IPS-15b (cell line): Measurements from ENCODE around the gene USP20.
A peak's percentile ranks its signal among the peaks of the same experiment; 100 is the strongest.

ENCODE experiments used
- H3K27me3 ChIP-seq: one replicate; pipeline ENCODE4 v1.6.1; 2013; ENCODE audit warnings: low read length; ENCODE audit not compliant: control insufficient read depth, insufficient read depth
- H3K36me3 ChIP-seq: one replicate; pipeline ENCODE4 v1.6.1; 2013; ENCODE audit warnings: low read length; ENCODE audit not compliant: control insufficient read depth, insufficient read depth
- H3K4me1 ChIP-seq: one replicate; pipeline ENCODE4 v1.6.1; 2013; ENCODE audit warnings: mild to moderate bottlenecking, low read length; ENCODE audit not compliant: control insufficient read depth, insufficient read depth
- H3K4me3 ChIP-seq: one replicate; pipeline ENCODE4 v1.5.1; 2013; ENCODE audit warnings: low read depth, low read length
- H3K9ac ChIP-seq: one replicate; pipeline ENCODE4 v1.6.1; 2013; ENCODE audit warnings: low read depth, mild to moderate bottlenecking, low read length
- H3K9me3 ChIP-seq: one replicate; pipeline ENCODE4 v1.6.1; 2013; ENCODE audit warnings: mild to moderate bottlenecking, low read length; ENCODE audit not compliant: control insufficient read depth, insufficient read depth

USP20 gene

DNA sequence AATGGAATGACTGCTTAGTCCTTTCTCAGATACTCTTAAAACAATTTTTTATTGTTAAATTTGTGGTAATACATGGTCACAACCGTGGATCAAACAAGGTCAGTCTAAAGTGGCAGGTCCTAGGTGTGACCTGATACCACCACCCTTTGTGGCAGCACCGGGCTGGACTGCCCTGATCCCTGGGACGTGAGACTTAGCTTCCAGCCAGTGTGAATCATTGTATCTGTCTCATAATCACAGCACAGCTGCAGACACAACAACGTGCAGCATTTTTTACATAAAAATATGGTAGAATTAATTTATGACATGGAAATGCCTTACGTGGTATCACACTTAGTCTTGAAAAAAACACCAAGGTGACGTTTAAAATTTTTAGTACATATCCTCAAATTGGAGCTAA, 24.5 kb upstream of the USP20 start:
- H3K27me3 ChIP-seq: no peaks in the 10 kb centered on the region
- peaks cover 22% of the 10 kb centered on the region for H3K36me3 ChIP-seq
- no peaks in the 10 kb centered on the region for H3K9me3 ChIP-seq
- no peak overlapping the region for H3K9ac ChIP-seq
- no peak overlapping the region for H3K4me3 ChIP-seq
- no peaks in the 10 kb centered on the region for H3K4me1 ChIP-seq

- Histone ChIP-seq H3K9me3 (no peaks in the 10 kb centered on the region), H3K27me3 (no peaks in the 10 kb centered on the region), H3K36me3 (peaks cover 25% of the 10 kb centered on the region), H3K4me1 (no peaks in the 10 kb centered on the region), H3K4me3 (no peak overlapping the region), H3K9ac (no peak overlapping the region)
These were observed 23.3 kb upstream of the USP20 start for GRCh38 chr9:129811967-129812363.

DNA sequence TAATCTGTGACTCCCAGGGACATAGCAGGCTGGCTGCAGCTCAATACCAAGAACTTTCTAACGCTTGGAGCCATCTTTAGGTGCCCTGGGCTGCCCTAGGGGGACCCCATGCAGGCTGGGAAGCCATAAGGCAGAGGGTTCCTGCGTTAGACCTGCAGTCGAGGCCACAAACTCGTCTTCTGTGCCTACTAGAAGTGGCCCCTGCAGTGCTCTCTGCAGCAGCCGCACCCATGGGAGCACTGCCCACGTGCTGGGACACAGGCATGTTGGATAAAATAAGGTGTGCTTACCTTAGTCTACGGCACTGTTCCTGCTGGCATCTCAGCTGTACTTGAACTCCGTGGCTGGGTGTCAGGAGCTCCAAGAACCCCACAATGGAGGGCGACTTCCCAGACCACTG, 22.9 kb upstream of the USP20 start:
- Histone ChIP-seq H3K9ac (no peak overlapping the region), H3K27me3 (no peaks in the 10 kb centered on the region), H3K36me3 (peaks cover 28% of the 10 kb centered on the region), H3K4me1 (no peaks in the 10 kb centered on the region), H3K4me3 (no peak overlapping the region), H3K9me3 (no peaks in the 10 kb centered on the region)

- no peak overlapping the region for H3K4me3 ChIP-seq
- H3K36me3 ChIP-seq: peaks cover 32% of the 10 kb centered on the region
- no peaks in the 10 kb centered on the region for H3K27me3 ChIP-seq
These were observed 21.6 kb upstream of the USP20 start for GRCh38 chr9:129813661-129814060.

GRCh38 chr9:129814432-129815223, 20.6 kb upstream of the USP20 start:
- Histone ChIP-seq H3K4me3 (no peak overlapping the region), H3K9me3 (no peaks in the 10 kb centered on the region), H3K9ac (no peak overlapping the region), H3K36me3 (peaks cover 37% of the 10 kb centered on the region), H3K27me3 (no peaks in the 10 kb centered on the region), H3K4me1 (no peaks in the 10 kb centered on the region)

More at GRCh38 chr9:129813661-129814060, 21.6 kb upstream of the USP20 start:
- Histone ChIP-seq H3K9me3 (no peaks in the 10 kb centered on the region), H3K4me1 (no peaks in the 10 kb centered on the region), H3K9ac (no peak overlapping the region)

DNA sequence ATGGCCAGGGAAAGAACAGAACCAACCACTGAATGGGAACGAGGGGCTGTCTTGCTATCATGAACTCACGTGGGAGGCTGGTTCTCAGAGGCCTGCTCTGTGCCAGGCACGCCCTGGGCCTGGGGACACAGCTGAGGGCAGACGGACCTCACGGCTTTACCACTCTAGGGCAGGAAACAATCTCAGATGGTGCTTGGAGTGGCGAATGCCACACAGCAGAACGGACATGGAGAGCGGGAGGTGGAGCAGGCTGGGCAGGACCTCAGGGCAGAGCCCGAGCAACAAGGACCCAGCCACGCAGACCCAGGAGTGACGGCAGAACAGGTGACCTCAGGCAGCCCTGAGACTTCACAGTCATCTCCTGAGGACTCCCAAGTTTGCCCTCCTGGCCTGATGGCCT, 20.0 kb upstream of the USP20 start:
- H3K27me3 ChIP-seq: no peaks in the 10 kb centered on the region
- no peaks in the 10 kb centered on the region for H3K9me3 ChIP-seq
- H3K9ac ChIP-seq: no peak overlapping the region
- H3K4me1 ChIP-seq: no peaks in the 10 kb centered on the region
- no peak overlapping the region for H3K4me3 ChIP-seq
- H3K36me3 ChIP-seq: peaks cover 36% of the 10 kb centered on the region

- Histone ChIP-seq H3K4me1 (no peaks in the 10 kb centered on the region), H3K9ac (no peak overlapping the region), H3K9me3 (no peaks in the 10 kb centered on the region), H3K36me3 (peaks cover 44% of the 10 kb centered on the region), H3K27me3 (no peaks in the 10 kb centered on the region), H3K4me3 (no peak overlapping the region)
These were observed 18.5 kb upstream of the USP20 start for GRCh38 chr9:129816501-129817435.

- H3K36me3 ChIP-seq: peaks cover 23% of the 10 kb centered on the region
- H3K9ac ChIP-seq: peak overlapping the region; percentile 61
- no peaks in the 10 kb centered on the region for H3K27me3 ChIP-seq
- H3K4me1 ChIP-seq: no peaks in the 10 kb centered on the region
- peak overlapping the region; percentile 76 for H3K4me3 ChIP-seq
- no peaks in the 10 kb centered on the region for H3K9me3 ChIP-seq
These were observed 12.2 kb upstream of the USP20 start for GRCh38 chr9:129822898-129823541.

DNA sequence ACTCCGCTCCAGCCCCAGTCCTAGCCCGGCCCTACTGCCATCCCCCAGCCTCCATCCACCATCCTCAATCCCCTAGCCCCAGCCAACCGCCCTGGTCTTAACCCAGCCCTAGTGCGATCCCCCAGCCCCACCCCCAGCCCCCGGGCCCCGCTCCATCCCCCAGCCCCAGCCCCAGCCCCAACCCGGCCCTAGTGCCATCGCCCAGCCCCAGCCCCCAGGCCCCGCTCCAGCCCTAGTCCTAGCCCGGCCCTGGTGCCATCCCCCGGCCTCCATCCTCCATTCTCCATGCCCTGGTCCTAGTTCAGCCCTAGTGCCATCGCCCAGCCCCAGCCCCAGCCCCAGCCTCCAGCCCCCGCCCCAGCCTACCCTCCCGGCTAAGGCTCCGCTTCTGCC, 11.7 kb upstream of the USP20 start:
- peaks cover 23% of the 10 kb centered on the region for H3K36me3 ChIP-seq

DNA sequence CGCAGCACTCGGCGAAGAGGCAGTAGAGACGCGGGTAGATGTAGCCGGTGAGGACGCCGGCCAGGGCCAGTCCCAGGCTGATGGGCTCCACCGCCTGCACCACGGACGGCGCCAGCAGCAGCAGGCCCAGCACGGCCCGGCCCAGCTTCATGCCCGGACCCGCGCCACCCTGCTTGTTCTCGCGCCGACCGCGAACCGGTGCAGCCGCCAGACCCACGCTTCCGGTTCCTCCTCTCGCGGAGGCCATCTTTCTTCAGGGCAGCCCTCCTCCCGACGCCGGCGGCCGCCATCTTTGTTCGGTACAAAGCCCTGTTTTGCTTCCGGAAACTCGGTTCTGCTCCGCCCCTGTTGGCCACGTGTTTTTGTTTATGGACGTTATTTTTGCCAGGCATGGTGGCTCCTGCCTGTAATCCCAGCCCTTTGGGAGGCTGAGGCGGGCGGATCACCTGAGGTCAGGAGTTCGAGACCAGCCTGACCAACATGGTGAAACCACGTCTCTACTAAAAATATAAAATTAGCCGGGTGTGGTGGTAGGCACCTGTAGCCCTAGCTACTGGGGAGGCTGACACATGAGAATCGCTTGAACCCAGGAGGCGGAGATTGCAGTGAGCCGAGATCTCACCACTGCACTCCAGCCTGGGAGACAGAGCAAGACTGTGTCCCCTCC, 11.2 kb upstream of the USP20 start, which contains the start of gene TOR1A:
Gene TOR1A (minus strand): TSS at position 202 of the 667 bp plus-strand sequence. CDS start 51 bp downstream, at position 151.
- peak within 1 kb of the TSS; percentile 76 for H3K4me3 ChIP-seq

More for the DNA sequence above, 11.7 kb upstream of the USP20 start:
- no peaks in the 10 kb centered on the region for H3K9me3 ChIP-seq
- no peaks in the 10 kb centered on the region for H3K27me3 ChIP-seq
- no peaks in the 10 kb centered on the region for H3K4me1 ChIP-seq
- H3K9ac ChIP-seq: peak overlapping the region; percentile 70
- H3K4me3 ChIP-seq: peak overlapping the region; percentile 72

DNA sequence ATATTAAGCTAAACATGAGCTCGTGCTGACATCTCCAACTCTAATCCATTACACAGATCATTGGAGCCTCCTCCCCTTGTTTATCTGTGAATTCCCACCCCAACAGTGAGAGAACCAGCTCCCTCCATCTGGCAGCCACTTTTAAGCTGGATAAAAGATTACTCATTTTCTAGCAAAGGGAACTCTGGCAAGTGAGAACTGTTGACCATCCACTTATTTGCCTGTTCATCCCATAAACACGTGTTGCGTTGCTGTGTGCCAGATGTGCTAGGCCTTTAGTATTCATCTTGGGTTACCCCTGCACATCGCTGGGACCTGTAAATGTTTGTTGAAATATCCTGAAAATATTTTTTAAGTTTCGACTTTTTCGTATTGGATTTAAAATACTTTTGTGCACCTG, 8.9 kb upstream of the USP20 start:
- H3K4me1 ChIP-seq: no peaks in the 10 kb centered on the region
- H3K27me3 ChIP-seq: no peaks in the 10 kb centered on the region
- peaks cover 19% of the 10 kb centered on the region for H3K36me3 ChIP-seq
- H3K9me3 ChIP-seq: no peaks in the 10 kb centered on the region
- no peak overlapping the region for H3K4me3 ChIP-seq
- no peak overlapping the region for H3K9ac ChIP-seq

More for the DNA sequence above, 11.2 kb upstream of the USP20 start, which contains the start of gene TOR1A:
- Histone ChIP-seq H3K9ac (peak within 1 kb of the TSS; percentile 70), H3K36me3 (peaks cover 23% of the 10 kb centered on the region), H3K9me3 (no peaks in the 10 kb centered on the region), H3K27me3 (no peaks in the 10 kb centered on the region), H3K4me1 (no peaks in the 10 kb centered on the region)
